Vagina (tissue), 2 donors: ENCODE data around the gene GCKR.

Experiments
- CTCF ChIP-seq, 3 experiments: fragments of 450-650 bp in 2 of 3; fragments of 200-600 bp in 1 of 3; sonication (generic) in 1 of 3; IDR thresholded peaks; one replicate each; pipeline ENCODE4 v1.5.1; 2017 to 2019; ENCODE audit warnings: antibody characterized with exemption in 3 of 3, mild to moderate bottlenecking in 2 of 3, moderate library complexity in 2 of 3
- POLR2A ChIP-seq, 2 donors: fragments of 450-650 bp; IDR thresholded peaks; one replicate each; pipeline ENCODE4 v1.6.1; 2017; ENCODE audit warnings: antibody characterized with exemption in 2 of 2, mild to moderate bottlenecking in 2 of 2, moderate library complexity in 2 of 2
- POLR2AphosphoS5 ChIP-seq, 2 donors: sonication (generic); formaldehyde crosslinking; IDR thresholded peaks; one replicate each; pipeline ENCODE4 v1.9.0; 2017; ENCODE audit warnings: antibody characterized with exemption in 2 of 2, mild to moderate bottlenecking in 2 of 2, low read depth in 1 of 2; ENCODE audit not compliant: insufficient read depth in 1 of 2

- TF ChIP-seq POLR2A (IDR thresholded peaks at IDR 0.05) = no peak
- TF ChIP-seq POLR2AphosphoS5 (IDR thresholded peaks at IDR 0.05; ENCODE audit: insufficient read depth in 1 of 2, low read depth in 1 of 2) = no peak
- TF ChIP-seq CTCF (IDR thresholded peaks at IDR 0.05) = no peak
Observed at GRCh38 chr2:27561060-27561459, 64.4 kb downstream of the GCKR start.
